Ovary (tissue), 3 donors: Measurements from ENCODE around the gene CLRN2.

Source experiments
- CTCF ChIP-seq, 3 donors: fragments of 450-650 bp in 2 of 3; fragments of 200-600 bp in 1 of 3; IDR thresholded peaks; one replicate each; pipeline versions ENCODE4 v1.5.1 to v1.8.0; 2016 to 2022; ENCODE audit warnings: antibody characterized with exemption in 3 of 3, mild to moderate bottlenecking in 1 of 3
- EP300 ChIP-seq: sonication (generic); formaldehyde crosslinking; IDR thresholded peaks from one replicate; pipeline ENCODE4 v1.6.1; 2017; ENCODE audit warnings: antibody characterized with exemption
- POLR2A ChIP-seq: fragments of 450-650 bp; IDR thresholded peaks from one replicate; pipeline ENCODE4 v1.6.1; 2017; ENCODE audit warnings: antibody characterized with exemption, mild to moderate bottlenecking, moderate library complexity
- donor health status: DM: no; HTN: no; CAD: no.

DNA sequence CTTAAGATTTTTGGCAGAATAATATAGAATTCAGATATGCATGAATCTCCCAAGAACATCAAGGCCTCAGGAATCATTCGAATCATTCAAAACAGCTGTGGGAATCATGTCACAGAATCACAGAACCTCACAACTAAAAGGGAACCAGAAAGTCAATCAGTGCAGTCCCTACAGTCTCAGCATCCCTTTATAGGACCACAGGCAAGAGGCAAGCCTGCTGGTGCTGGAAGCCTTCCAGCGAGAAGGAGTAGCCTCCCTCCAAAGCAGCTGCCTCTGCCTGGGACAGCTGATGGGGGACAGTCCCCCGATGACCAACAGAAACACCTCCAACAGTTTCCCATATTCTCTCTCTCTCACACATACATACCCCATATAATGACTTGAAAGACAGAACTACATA lies 23.8 kb upstream of the CLRN2 start:
- TF ChIP-seq CTCF (IDR thresholded peaks at IDR 0.05) = no peak
- no peak for TF ChIP-seq EP300
- no peak for TF ChIP-seq POLR2A
